DMS79 (cell line): Measurements from ENCODE around the gene TPBGL.

Experiments
- DNase-seq: peaks from one replicate; lab custom pipeline; 2025; lab: John Stamatoyannopoulos, UW

TPBGL gene

DNA sequence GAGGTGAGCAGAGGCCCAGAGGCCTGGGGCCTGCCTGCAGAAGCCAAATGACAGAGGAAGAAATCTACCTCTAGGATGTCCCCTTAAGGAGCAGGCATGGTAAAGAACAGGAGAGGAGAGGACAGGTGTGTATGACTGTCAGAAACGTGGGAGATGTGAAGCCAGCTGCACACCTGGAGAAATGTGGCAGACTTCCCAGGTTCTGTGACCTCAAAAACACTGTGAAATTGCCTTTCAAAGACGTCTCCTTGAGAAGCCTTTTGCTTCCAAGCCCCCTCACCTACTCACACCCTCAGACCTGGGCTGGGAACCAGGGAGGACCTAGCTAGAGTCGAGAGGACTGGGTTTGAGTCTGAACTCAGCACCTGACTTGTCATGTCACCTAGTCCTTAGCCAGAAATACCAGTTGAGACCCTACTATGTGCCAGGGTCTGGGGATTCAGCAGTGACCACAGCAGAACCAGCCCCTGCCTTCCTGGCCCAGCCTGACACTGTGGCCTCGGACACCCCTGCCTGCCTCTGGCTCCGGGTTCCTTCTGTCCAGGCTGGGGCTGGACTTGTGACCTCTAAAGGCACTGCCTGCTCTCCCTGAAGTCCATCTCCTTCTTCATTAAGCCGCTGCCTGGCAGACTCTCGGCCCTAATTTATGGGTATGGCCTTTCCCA, 5.6 kb downstream of the TPBGL start:
- peak; percentile 69 for DNase-seq

- DNase-seq = no peak
Measured at GRCh38 chr11:75246671-75247350, 6.2 kb downstream of the TPBGL start.

- no peak for DNase-seq
Measured at GRCh38 chr11:75248924-75249256, 8.3 kb downstream of the TPBGL start.

- DNase-seq = no peak
Measured at GRCh38 chr11:75249704-75250103, 9.1 kb downstream of the TPBGL start.

GRCh38 chr11:75254326-75254725, 13.8 kb downstream of the TPBGL start:
- no peak for DNase-seq

DNA sequence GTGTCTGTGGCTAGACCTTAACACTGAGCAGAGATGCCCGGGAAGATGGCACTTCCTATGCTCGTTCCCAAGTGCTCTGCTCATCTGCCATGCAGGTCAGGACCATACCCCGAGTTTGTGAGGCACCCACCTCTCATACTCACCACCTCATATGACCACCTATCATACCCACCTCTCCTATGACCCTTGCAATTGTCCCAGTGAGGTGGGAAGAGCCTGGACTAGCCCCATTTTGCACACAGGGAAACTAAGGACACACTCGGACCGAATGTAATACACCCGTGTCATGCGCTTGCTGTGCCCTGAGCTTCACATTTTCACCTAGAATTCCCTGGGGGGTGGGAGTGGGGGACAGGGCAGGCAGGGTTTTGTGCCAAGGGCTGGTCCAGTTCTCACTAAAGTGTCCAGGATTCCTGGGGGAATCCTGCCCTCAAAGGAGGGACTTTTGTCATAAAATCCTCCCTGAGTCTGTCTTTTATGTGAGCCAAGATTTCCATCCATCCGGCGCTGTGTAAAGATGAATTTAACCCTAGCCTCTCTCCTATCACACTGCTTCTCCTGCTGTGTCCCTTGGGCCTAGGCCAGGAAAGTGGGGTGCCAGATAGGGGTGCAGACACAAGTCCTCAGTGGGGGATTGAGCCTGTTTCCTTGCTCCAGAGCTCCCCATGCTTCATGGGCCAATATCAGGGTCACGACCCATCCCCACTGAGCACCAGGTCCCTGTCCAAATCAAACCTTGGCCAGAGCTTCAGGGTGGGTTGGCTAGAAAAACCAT, 20.0 kb downstream of the TPBGL start:
- DNase-seq = no peak

DNA sequence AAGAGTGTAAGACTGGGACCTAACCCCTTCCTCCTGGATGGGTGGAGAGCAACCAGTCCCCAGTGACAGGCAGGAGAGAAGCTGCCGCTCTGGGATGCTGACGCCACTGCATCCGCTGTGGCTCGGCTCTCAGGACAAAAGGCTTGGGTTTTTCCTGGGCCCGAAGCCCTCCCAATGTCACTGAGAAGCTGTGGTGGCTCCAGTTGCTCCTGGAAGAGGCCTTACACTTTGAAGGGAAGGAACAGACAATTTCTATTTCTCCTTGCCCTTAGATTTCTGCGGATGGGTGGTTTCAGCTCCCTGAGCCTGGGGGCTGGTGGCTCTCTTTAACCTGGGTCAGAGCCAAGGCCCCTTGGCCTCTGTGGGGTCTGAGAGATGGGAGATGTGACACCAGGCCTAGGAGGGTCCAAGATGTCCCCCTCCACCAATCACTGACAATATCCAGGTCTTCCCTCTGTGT, 21.4 kb downstream of the TPBGL start:
- no peak for DNase-seq

DNA sequence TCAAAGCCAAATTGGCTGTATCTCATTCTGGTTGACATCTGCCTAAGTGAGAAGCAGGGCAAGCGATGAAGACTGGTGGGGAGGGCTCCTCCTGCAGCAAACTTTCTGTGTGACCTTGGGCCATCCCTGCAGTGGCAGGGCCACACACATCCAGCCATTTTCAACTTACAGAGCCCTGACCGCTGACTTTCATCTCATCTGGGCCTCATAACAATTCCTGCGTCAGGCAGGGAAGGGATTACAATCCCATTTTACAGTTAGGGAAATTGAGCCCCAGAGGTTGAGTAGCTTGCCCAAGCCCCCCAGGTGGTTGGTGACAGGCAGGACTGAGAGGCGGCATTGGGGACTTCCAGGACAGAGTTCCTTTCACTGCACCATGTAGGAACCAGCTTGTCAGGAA, 21.9 kb downstream of the TPBGL start:
- no peak for DNase-seq

GRCh38 chr11:75262961-75263852, 22.6 kb downstream of the TPBGL start:
- DNase-seq = no peak

DNA sequence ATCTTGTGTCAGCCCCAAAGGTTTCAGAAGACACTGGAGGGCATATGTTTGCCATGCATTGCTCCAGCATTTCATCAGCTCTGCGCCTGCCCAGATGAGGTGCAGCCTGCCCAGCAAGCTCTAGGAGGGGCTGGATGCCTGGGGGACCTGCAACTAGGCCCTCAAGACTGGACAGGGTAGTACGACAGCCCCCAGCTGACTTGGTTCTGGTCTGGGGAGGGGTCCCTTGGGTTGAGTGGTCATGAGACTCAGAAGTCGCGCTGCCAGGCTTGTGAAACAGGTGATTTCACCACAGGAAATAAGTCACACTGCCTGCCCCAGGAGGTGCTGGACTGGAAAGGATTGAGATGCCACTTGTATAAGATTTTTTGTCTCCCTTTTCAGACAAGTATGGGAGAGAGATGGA, 23.4 kb downstream of the TPBGL start:
- DNase-seq = no peak

DNA sequence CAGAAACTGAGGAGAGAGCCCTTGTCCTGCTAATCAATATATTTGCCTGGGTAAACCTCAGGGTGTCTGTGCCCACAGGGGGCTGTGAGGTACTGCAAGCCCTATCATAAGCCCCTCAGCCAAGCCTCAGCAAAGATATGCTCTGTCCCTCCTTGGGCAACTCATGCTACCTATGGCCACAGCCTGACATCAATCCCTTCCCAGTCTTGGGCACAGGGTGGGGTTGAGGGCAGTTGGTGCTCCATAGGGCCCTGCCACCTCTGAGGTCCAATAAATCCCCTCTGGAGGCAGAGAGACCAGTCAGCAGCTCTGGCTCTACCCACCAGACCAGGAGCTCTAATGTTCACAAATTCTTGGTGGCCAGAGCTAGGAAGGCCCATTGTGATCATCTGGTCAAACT, 23.8 kb downstream of the TPBGL start:
- DNase-seq = no peak

- DNase-seq = no peak
Measured at GRCh38 chr11:75264971-75265370, 24.4 kb downstream of the TPBGL start.

DNA sequence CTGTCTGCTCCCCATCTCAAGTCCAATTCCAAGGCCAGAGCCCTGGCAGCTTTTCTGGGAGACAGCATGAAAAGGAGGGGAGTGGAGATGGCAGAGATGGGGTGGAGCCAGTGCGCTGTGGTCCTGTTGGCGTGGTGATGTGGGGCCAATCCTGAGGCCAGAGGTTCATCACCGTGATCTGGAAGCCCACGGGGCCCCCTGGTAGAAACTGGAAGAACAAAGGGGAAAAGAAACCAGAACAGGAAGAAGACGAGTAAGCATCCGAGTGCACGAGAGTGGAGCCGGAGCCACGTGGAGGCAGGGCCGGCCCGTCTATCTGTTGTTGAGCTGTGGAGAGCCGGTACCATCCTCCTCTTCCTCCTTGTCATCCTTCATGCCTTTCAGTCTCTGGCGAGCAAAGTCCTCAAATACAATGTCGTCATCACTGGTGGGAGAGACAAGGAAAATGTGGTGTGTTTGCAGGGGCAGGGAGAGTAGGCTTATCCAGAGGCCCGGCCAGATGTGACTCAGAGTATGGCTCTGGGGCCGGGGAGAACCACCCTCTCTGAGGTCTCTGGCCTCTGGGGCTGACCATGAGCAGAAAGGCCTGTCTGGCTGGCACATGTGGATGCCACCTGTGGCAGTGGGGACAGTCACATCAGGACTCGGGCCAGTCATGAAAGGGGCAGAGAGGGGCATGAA, 25.4 kb downstream of the TPBGL start:
- DNase-seq = no peak

GRCh38 chr11:75267171-75267970, 26.8 kb downstream of the TPBGL start:
- DNase-seq = no peak

DNA sequence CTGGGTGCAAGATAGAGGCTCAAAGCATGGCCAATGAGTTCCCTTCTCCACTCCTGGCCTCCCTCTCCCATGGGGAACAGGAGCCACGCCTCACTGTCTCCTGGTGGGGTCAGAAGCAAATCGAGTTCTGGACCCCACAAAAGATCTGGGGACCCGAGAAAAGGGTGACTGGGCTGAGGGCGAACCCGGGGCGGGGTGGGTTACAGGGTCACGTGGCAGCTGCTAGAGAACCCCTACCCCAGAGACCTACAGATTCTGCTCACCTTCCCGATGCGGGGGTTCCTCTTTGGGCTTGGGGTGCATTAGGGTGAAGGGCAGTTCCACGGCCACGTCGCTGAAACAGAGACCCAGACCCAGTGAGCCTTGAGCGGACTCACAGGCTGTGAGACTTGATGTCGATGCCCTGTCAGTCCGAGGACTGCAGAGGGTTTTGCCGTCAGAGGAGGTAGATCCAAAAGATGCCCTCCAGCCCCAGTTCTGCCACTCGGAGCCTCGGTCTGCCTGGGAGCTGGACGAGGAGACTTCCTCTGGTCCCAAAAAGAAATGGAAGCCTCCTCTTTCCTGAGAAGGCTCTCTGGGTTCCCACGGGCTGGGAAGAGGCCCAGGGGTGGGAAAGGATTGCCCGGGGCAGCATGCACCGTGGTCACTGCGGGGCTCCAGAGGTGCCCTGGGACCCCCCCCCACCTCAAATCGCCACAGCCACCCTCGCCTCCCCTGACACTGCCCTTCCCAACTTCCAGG, 28.2 kb downstream of the TPBGL start:
- DNase-seq = no peak

- DNase-seq = no peak
Measured at GRCh38 chr11:75269367-75269660, 28.7 kb downstream of the TPBGL start.

DNA sequence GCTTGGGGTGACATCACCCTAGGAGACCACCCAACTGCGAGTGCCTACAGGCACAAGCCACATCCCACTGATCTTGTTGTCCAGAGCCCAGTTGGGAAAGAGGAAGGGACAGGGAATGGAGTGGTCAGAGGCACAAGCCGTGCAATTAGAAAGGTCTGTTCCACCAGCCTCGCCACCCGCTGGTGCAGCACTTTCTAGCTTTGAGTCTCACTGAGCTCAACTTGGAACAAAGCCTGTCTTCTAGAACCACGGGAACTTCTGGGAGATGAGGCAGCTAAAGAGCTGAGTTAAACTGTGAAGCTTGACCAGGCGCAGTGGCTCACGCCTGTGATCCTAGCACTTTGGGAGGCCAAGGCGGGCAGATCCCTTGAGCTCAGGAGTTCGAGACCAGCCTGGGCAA, 29.3 kb downstream of the TPBGL start:
- no peak for DNase-seq

- DNase-seq = no peak
Measured at GRCh38 chr11:75270896-75271418, 30.4 kb downstream of the TPBGL start.

DNA sequence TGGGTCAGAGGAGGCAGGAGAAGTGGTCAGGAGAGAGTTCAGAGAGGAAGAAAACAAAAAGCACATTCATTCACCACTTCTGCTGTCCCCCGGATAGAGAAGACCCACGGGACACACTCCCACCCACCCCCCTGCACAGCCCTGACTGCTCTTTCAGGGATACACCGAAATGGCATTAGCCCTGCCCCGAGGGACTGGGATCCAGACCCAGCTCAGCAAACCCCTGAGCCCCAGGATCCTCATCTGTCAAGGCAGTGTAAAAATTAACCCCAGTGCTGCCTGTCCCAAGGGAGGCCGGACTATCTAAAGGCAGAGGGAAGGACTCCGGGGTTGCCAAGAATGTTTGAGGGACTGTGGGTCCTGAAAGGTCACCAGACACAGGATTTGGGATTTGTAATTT, 31.2 kb downstream of the TPBGL start:
- no peak for DNase-seq

- no peak for DNase-seq
Measured at GRCh38 chr11:75272391-75272790, 31.8 kb downstream of the TPBGL start.
